H1 (cell line): ENCODE results near the gene ASB11. TPM values are rescaled to one million over a fixed set of nuclear protein-coding genes. Genes with fewer than 3 reads are reported as not detected.

Experiments used
- CBX5 ChIP-seq: fragments of 300-800, 300-1000 bp; sonication (generic); IDR thresholded peaks from 2 replicates; pipeline ENCODE4 v1.7.1; 2016; ENCODE audit warnings: antibody characterized with exemption, low read length, low read depth
- CTCF ChIP-seq, 3 experiments: IDR thresholded peaks; 1 replicate in 2 of 3; 2 replicates in 1 of 3; pipeline versions ENCODE4 v1.5.1 to v1.6.1; 2011; ENCODE audit warnings: low read length in 3 of 3, mild to moderate bottlenecking in 3 of 3, inconsistent platforms in 2 of 3, low read depth in 1 of 3, moderate library complexity in 1 of 3; ENCODE audit not compliant: insufficient read depth in 1 of 3; ENCODE audit errors: control extremely low read depth in 1 of 3
- GTF2F1 ChIP-seq: IDR thresholded peaks from 2 replicates; pipeline ENCODE4 v1.6.1; 2012; ENCODE audit warnings: low read depth, low read length, improper control_type of control experiment, borderline replicate concordance
- KDM1A ChIP-seq: fragments of 200-600, 300-600 bp; sonication (generic); IDR thresholded peaks from 2 replicates; pipeline ENCODE4 v1.7.1; 2016; ENCODE audit warnings: mild to moderate bottlenecking, low read length, borderline replicate concordance
- SRF ChIP-seq: IDR thresholded peaks from 2 replicates; pipeline ENCODE4 v1.6.1; 2011; ENCODE audit warnings: mild to moderate bottlenecking, low read depth, low read length, moderate library complexity
- polyA plus RNA-seq, 7 experiments: library from polyadenylated mRNA; depleted of rRNA in 3 of 7; stranded (reverse) in 5 of 7; unstranded in 2 of 7; fragments of >200 nt in 5 of 7; fragments of 200-250 nt in 2 of 7; gene quantifications; 1 replicate in 5 of 7; 2 replicates in 1 of 7; 4 replicates in 1 of 7; pipeline versions ENCODE4 v1.2.1 to v1.2.3, GENCODE V29; 2011 to 2013; ENCODE audit warnings: missing spikeins in 2 of 7, mixed read lengths in 2 of 7
- total RNA-seq: library from RNA; stranded (reverse); fragmentation: NEBNext Ultra II Directional; extraction: Animal tissue kit (Norgen Biotek cat#: 25700); gene quantifications from 2 replicates; pipeline ENCODE4 v1.2.1, GENCODE V29; 2021
- TF ChIP-seq, protein P1 (sequence below): IDR thresholded peaks from 2 replicates; pipeline ENCODE4 v1.6.1; 2012; ENCODE audit warnings: low read length, inconsistent platforms

The ASB11 gene
- total and polyA plus RNA-seq, 2 of the 8 experiments (the other 6 are each of a cell fraction or from before 2014, with no cell fraction given), result not detected

- TF ChIP-seq CTCF (IDR thresholded peaks at IDR 0.05; ENCODE audit: control extremely low read depth in 1 of 3, insufficient read depth in 1 of 3, low read depth in 1 of 3, low read length in 3 of 3), result no peak
- TF ChIP-seq GTF2F1, result no peak
- no peak for TF ChIP-seq CBX5
- TF ChIP-seq KDM1A, result no peak
- TF ChIP-seq, protein P1, sequence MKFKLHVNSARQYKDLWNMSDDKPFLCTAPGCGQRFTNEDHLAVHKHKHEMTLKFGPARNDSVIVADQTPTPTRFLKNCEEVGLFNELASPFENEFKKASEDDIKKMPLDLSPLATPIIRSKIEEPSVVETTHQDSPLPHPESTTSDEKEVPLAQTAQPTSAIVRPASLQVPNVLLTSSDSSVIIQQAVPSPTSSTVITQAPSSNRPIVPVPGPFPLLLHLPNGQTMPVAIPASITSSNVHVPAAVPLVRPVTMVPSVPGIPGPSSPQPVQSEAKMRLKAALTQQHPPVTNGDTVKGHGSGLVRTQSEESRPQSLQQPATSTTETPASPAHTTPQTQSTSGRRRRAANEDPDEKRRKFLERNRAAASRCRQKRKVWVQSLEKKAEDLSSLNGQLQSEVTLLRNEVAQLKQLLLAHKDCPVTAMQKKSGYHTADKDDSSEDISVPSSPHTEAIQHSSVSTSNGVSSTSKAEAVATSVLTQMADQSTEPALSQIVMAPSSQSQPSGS, result no peak
- no peak for TF ChIP-seq SRF
Measured at GRCh38 chrX:15298201-15298600, 17.2 kb downstream of the ASB11 start (continued).
